ENCODE data around the gene PARD3. TPM values are rescaled to one million over a fixed set of nuclear protein-coding genes. Genes with fewer than 3 reads are reported as not detected.

PARD3 gene
- total RNA-seq, 3 donors from 2014 or later, result 48.2 to 93.7 (median 60.6) TPM

DNA sequence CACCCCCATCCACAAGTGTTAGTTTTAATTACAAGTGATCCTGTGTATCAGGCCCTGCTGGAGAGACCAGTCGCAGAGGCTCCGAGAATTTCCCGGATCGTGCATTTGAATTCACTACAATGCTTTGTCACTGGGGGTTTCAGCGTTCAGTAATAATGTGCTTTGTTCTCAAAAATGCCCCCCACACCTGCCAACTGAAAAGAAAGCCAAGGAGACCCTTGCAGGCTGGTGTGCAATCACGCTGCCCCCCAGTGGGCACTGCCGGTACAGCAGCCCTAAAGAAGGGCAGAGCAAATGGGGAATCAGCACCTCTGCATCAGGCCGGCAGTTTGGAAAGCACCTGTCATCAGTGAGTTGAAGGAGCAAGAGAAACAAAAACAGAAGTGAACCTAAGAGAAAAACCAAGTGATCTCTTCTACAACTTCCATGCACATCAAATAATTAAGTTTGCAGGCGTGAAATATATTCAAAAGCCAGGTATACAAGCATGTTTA, 177.6 kb downstream of the PARD3 start:
- Histone ChIP-seq H3K9me3 (no peaks in the 10 kb centered on the region), H3K4me3 (no peak overlapping the region), H3K27ac (no peak overlapping the region), H3K4me1 (no peaks in the 10 kb centered on the region), H3K27me3 (no peaks in the 10 kb centered on the region), H3K36me3 (no peaks in the 10 kb centered on the region)
- TF ChIP-seq, protein P1, sequence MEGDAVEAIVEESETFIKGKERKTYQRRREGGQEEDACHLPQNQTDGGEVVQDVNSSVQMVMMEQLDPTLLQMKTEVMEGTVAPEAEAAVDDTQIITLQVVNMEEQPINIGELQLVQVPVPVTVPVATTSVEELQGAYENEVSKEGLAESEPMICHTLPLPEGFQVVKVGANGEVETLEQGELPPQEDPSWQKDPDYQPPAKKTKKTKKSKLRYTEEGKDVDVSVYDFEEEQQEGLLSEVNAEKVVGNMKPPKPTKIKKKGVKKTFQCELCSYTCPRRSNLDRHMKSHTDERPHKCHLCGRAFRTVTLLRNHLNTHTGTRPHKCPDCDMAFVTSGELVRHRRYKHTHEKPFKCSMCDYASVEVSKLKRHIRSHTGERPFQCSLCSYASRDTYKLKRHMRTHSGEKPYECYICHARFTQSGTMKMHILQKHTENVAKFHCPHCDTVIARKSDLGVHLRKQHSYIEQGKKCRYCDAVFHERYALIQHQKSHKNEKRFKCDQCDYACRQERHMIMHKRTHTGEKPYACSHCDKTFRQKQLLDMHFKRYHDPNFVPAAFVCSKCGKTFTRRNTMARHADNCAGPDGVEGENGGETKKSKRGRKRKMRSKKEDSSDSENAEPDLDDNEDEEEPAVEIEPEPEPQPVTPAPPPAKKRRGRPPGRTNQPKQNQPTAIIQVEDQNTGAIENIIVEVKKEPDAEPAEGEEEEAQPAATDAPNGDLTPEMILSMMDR (IDR thresholded peaks at IDR 0.05), result peak; percentile 85 to 95 (median 93)
- TF ChIP-seq POLR2AphosphoS5 (IDR thresholded peaks at IDR 0.05) (no peak), POLR2A (IDR thresholded peaks at IDR 0.05) (no peak)
- peak; percentile 34 to 63 for DNase-seq (ENCODE audit: low spot score in 2 of 2)
- intact Hi-C loops (cut with DNase I; ENCODE audit: low total_unique reads), result no loop called here

DNA sequence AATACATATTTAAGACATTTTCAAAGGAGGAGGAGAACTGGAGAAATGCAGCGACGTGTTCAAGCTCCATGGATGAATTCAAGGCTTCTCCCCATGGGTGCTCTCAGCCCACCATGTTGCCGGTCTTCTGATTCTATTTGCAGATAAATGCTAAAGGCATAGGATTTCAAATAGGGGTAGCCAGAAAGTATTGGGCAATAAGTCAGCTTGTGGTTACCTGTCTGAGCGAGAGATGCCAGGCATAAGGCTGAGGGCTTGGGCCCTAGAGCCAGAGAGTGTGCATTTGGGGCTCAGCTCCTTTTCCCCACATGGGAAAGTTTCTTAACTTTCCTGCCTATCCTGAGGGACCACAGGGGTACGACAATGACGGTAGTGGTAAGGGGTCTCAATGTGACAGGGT, 180.0 kb downstream of the PARD3 start:
- Histone ChIP-seq H3K27me3 (no peaks in the 10 kb centered on the region), H3K4me3 (no peak overlapping the region), H3K9me3 (no peaks in the 10 kb centered on the region), H3K36me3 (no peaks in the 10 kb centered on the region), H3K27ac (no peak overlapping the region), H3K4me1 (no peaks in the 10 kb centered on the region)
- no peak for DNase-seq (ENCODE audit: low spot score in 2 of 2)
- intact Hi-C loops (cut with DNase I; ENCODE audit: low total_unique reads), result no loop called here
- no peak for TF ChIP-seq POLR2AphosphoS5 (IDR thresholded peaks at IDR 0.05)
- TF ChIP-seq POLR2A (IDR thresholded peaks at IDR 0.05), result no peak
- TF ChIP-seq, protein P1 (IDR thresholded peaks at IDR 0.05), result no peak

DNA sequence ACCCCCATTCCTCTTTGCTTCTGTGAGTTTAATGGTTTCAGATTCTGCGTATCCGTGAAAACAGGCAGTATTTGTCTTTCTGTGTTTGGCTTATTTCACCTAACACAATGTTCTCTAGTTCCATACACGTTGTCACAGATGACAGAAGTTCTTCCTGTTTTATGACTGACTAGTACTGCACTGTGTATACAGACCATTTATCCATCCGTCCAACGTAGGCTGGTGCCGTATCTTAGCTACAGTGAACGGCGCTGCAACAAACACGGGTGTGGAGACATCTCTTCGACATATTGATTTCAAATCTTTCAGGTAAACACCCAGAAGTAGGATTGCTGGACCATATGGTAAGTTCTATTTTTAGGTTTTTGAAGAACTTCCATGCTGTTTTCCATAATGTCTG, 181.7 kb downstream of the PARD3 start:
- no peak for DNase-seq (ENCODE audit: low spot score in 2 of 2)
- Histone ChIP-seq H3K4me1 (no peaks in the 10 kb centered on the region), H3K4me3 (no peak overlapping the region), H3K27me3 (no peaks in the 10 kb centered on the region), H3K36me3 (no peaks in the 10 kb centered on the region), H3K9me3 (no peaks in the 10 kb centered on the region), H3K27ac (no peak overlapping the region)
- intact Hi-C loops (cut with DNase I; ENCODE audit: low total_unique reads), result no loop called here
- TF ChIP-seq POLR2AphosphoS5 (IDR thresholded peaks at IDR 0.05) (no peak), POLR2A (IDR thresholded peaks at IDR 0.05) (no peak)
- TF ChIP-seq, protein P1 (IDR thresholded peaks at IDR 0.05), result no peak

DNA sequence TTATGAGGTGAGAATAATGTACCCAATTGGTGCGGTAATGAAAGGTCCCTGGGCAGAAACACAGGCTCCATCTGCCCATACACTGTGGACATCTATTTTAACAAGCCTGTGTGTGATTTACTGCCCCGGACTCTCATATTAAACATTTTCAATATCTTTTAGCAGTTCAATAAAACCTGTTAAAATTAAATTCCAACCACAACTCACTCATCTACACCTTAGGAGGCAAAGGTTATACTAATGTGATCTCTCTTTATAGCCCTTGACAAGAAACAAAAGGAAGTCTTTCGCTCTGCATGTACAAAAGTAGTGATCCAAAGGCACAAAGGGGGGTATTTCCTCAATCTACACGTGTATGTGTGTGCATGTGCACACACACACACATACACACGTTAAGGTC, 186.0 kb downstream of the PARD3 start:
- Histone ChIP-seq H3K4me3 (no peak overlapping the region), H3K27me3 (no peaks in the 10 kb centered on the region), H3K36me3 (no peaks in the 10 kb centered on the region), H3K9me3 (no peaks in the 10 kb centered on the region), H3K27ac (no peak overlapping the region), H3K4me1 (peaks cover 0 to 3% of the 10 kb centered on the region in 2 donors)
- no peak for DNase-seq (ENCODE audit: low spot score in 2 of 2)
- intact Hi-C loops (cut with DNase I; ENCODE audit: low total_unique reads), result no loop called here
- no peak for TF ChIP-seq POLR2A (IDR thresholded peaks at IDR 0.05)
- TF ChIP-seq, protein P1 (IDR thresholded peaks at IDR 0.05), result no peak
- TF ChIP-seq POLR2AphosphoS5 (IDR thresholded peaks at IDR 0.05), result no peak

DNA sequence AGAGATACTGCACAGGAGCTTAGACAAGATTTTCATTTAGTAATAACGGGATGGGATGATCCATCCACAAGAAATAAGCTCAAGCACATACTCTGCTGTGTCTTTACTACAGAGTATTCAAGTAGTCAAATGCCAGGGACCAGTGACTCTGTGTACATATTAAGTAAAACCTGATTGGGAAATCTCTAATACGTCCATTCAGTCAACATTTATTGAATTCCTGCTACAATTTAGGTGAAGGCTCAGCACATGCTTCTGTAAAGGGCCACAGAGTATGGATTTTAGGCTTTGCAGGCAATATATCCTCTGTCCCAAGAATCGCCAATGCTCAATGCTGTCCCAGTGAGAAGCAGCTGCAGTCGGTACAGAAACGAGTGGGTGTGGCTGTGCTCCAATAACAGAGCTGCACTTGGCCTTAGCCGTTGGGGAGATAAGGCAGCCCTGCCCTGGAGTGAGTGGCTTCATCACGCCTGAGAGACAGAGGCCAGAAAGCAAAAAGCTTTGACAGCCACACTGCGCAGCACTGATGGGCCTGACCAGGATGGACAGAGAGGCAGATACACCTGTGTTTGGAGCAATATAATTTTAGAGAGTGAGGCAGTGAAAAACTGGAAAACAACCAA, 186.8 kb downstream of the PARD3 start:
- no peaks in the 10 kb centered on the region for H3K27me3 ChIP-seq
- H3K9me3 ChIP-seq, result no peaks in the 10 kb centered on the region
- peaks cover 0 to 3% of the 10 kb centered on the region in 2 donors for H3K4me1 ChIP-seq
- H3K36me3 ChIP-seq, result no peaks in the 10 kb centered on the region
- TF ChIP-seq POLR2AphosphoS5 (IDR thresholded peaks at IDR 0.05) (no peak), POLR2A (IDR thresholded peaks at IDR 0.05) (no peak)
- TF ChIP-seq, protein P1 (IDR thresholded peaks at IDR 0.05), result no peak
- no peak overlapping the region for H3K27ac ChIP-seq
- H3K4me3 ChIP-seq, result no peak overlapping the region
- intact Hi-C loops (cut with DNase I; ENCODE audit: low total_unique reads), result no loop called here
- DNase-seq (ENCODE audit: low spot score in 2 of 2), result no peak
